Breast epithelium (tissue), 4 donors: ENCODE data around the gene NUCKS1. TPM values are rescaled to one million over a fixed set of nuclear protein-coding genes. Genes with fewer than 3 reads are reported as not detected.

Experiments
- DNase-seq, 2 donors: peaks; one replicate each; pipeline ENCODE4 v3.0.0-alpha.2; 2019; ENCODE audit warnings: low spot score in 2 of 2
- H3K27ac ChIP-seq, 2 donors: fragments of 200-600 bp; sonication (generic) in 1 of 2; one replicate each; pipeline ENCODE4 v1.5.1; 2016 to 2019; ENCODE audit warnings: mild to moderate bottlenecking in 1 of 2
- H3K27me3 ChIP-seq, 2 donors: fragments of 200-600 bp; sonication (generic) in 1 of 2; one replicate each; pipeline versions ENCODE4 v1.5.1 to v1.6.0; 2017 to 2019; ENCODE audit warnings: control low read depth in 1 of 2, mild to moderate bottlenecking in 1 of 2
- H3K36me3 ChIP-seq: fragments of 200-600 bp; one replicate; pipeline ENCODE4 v1.5.1; 2019
- H3K4me1 ChIP-seq, 2 donors: fragments of 200-600 bp; sonication (generic); one replicate each; pipeline ENCODE4 v1.5.1; 2016 to 2019; ENCODE audit warnings: control low read depth in 1 of 2
- H3K4me3 ChIP-seq, 3 donors: fragments of 200-600 bp; sonication (generic); 1 replicate in 2 of 3; 2 replicates in 1 of 3; pipeline ENCODE4 v1.5.1; 2016 to 2019; ENCODE audit warnings: mild to moderate bottlenecking in 3 of 3, moderate library complexity in 2 of 3
- H3K9me3 ChIP-seq, 2 donors: fragments of 200-600 bp; sonication (generic) in 1 of 2; one replicate each; pipeline ENCODE4 v1.5.1; 2016 to 2019; ENCODE audit warnings: control low read depth in 1 of 2
- POLR2A ChIP-seq: fragments of 450-650 bp; IDR thresholded peaks from one replicate; pipeline ENCODE4 v1.6.1; 2016; ENCODE audit warnings: antibody characterized with exemption, mild to moderate bottlenecking, moderate library complexity
- POLR2AphosphoS5 ChIP-seq, 3 donors: sonication (generic); formaldehyde crosslinking; IDR thresholded peaks; one replicate each; pipeline ENCODE4 v1.6.1; 2017; ENCODE audit warnings: antibody characterized with exemption in 3 of 3
- intact Hi-C: fragments of 100-400 bp; cut with DNase I; formaldehyde crosslinking; loops from one replicate; pipeline ENCODE4 v1.15.1; 2023; ENCODE audit warnings: low total_unique reads
- total RNA-seq, 3 donors: library from RNA; depleted of rRNA; stranded (reverse); fragments of >200 nt; gene quantifications; one replicate each; pipeline ENCODE4 v1.1.0, GENCODE V29; 2016
- TF ChIP-seq, protein P1 (sequence below), 3 donors: fragments of 450-650 bp; IDR thresholded peaks; one replicate each; pipeline ENCODE4 v1.5.1; 2016 to 2017; ENCODE audit warnings: antibody characterized with exemption in 3 of 3, mild to moderate bottlenecking in 3 of 3, moderate library complexity in 3 of 3

The NUCKS1 gene
- total RNA-seq, 3 donors from 2014 or later: 80.6 to 188 (median 86.9) TPM

DNA sequence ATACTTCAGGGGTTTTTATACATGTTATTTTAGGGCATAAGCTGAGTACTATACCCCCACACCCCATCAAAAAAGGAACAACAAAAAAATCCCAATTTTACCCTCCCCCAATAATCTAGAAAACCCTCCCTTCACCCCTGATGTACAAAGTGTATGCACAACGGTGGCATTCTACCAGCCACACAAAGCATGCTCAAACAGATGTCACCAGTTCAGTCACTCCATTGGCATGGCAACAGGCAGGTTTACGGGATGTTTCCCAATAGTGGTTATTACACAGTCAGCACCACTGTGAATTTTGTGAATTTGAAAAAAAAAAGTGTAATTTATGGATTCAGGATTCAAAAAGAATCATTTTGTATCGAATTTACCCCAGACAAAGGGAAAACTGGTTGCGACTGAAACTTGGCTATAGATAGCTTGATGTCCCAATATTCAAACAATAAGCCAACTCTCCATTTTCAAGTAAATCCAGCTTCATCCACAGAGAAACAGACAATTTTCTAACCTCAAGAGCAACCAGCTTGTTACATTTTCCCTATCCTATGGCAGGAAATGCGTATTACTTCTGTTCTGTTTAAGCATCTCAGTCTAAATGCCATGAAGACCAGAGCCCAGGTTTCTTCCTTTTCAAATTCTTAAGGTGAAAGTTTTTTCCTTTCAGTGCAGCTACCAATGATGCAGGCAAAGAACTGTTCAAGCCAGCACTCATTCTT, 35.6 kb downstream of the NUCKS1 start:
- intact Hi-C loops: no loop called here
- peak in 1 of 2 donors; percentile 48 for DNase-seq
- H3K27ac ChIP-seq: peak overlapping the region; percentile 10 to 26

DNA sequence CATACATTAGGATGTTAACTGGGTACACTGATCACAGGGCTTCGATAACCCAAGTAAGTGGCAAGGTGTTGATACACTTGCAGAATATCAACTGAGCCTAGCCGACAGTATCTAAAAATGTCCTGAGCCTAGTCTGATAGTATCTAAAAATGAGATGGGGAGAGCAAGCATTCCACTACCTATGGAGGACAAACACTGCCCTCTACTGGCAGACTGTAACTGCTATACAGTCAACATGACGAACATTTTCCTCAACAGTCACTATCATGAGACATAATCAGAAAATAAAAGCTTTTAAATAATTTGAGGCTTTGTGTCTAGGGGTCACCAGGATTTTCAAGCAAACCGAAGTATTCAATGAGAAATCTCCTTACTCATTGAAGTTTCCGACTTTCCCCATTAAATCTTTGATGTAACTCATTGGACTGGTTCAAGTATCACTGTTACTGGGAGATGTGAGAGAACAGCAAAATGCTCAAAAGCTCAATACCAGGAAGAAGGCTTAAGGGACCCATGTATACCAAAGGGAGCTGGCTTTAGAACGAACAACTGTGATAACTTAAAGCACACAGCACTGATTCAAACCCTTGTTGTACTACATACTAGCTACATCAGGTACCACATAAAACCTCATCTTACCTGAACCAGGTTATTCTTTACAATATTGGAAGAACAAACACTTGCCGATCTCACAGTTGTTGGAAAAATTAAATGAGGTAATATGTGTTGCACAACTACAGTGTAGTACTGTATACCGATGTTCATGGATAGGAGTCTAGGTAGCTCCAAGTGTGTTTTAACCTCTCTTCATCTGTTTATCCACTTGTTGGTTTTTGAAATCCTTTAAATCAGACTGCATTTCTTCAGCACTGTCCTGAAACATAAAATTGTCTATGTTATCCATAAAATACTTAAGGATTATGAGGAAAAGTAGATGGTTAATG, 38.6 kb downstream of the NUCKS1 start:
- Histone ChIP-seq H3K27ac (peak overlapping the region in 1 of 2 donors; percentile 18), H3K36me3 (no peaks in the 10 kb centered on the region), H3K4me1 (no peaks in the 10 kb centered on the region), H3K27me3 (no peaks in the 10 kb centered on the region), H3K9me3 (no peaks in the 10 kb centered on the region), H3K4me3 (no peak overlapping the region)
- DNase-seq: peak in 1 of 2 donors; percentile 56
- intact Hi-C loops: no loop called here
- TF ChIP-seq POLR2AphosphoS5 (IDR thresholded peaks at IDR 0.05): no peak
- TF ChIP-seq, protein P1, sequence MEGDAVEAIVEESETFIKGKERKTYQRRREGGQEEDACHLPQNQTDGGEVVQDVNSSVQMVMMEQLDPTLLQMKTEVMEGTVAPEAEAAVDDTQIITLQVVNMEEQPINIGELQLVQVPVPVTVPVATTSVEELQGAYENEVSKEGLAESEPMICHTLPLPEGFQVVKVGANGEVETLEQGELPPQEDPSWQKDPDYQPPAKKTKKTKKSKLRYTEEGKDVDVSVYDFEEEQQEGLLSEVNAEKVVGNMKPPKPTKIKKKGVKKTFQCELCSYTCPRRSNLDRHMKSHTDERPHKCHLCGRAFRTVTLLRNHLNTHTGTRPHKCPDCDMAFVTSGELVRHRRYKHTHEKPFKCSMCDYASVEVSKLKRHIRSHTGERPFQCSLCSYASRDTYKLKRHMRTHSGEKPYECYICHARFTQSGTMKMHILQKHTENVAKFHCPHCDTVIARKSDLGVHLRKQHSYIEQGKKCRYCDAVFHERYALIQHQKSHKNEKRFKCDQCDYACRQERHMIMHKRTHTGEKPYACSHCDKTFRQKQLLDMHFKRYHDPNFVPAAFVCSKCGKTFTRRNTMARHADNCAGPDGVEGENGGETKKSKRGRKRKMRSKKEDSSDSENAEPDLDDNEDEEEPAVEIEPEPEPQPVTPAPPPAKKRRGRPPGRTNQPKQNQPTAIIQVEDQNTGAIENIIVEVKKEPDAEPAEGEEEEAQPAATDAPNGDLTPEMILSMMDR (IDR thresholded peaks at IDR 0.05): peak; percentile 79 to 89 (median 87)
- no peak for TF ChIP-seq POLR2A

More for the DNA sequence above, 35.6 kb downstream of the NUCKS1 start:
- Histone ChIP-seq H3K9me3 (no peaks in the 10 kb centered on the region), H3K36me3 (peaks cover 9% of the 10 kb centered on the region), H3K4me1 (no peaks in the 10 kb centered on the region), H3K4me3 (no peak overlapping the region), H3K27me3 (no peaks in the 10 kb centered on the region)
- TF ChIP-seq, protein P1 (IDR thresholded peaks at IDR 0.05): no peak
- no peak for TF ChIP-seq POLR2A
- no peak for TF ChIP-seq POLR2AphosphoS5 (IDR thresholded peaks at IDR 0.05)

DNA sequence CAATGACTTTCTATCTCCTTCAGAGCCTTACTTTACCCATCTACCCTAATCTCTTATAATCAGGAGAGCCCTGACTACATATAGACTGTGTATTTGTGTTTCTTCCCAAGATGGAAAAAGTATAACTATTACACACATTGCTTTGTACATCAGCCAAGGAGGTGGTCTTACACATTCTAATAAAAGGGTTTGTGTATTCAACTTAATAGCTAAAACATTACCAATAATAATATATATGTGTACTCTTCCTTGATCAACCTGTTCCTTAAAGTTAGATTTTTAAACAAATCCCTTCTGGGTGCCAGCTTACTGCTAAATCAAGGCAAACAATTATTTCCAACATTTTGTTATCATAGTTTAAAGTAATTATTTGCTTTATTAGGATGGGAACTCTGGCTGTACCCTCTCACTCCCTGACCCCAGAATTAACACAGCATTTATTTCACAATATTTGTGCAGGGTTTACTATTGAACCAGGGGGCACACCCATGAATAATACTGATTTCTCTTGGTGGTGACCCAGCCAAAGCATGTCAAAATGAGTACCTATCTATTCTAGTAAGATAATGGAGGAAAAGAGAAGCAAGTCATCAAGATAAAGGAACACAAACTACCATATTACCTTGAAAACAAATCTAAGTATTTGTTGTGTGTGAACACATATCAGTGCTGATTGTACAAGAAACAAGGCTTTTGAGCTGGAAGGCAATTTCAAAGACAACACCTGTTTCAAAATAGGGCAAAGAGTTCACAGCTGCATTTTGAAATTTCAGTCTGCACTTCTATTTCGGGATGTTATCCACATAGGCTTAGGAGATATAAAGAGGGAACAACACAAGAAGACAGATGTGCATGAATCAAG, 39.5 kb downstream of the NUCKS1 start:
- TF ChIP-seq, protein P1 (IDR thresholded peaks at IDR 0.05): no peak
- TF ChIP-seq POLR2A: no peak
- no peak for TF ChIP-seq POLR2AphosphoS5 (IDR thresholded peaks at IDR 0.05)
- Histone ChIP-seq H3K4me1 (no peaks in the 10 kb centered on the region), H3K36me3 (no peaks in the 10 kb centered on the region), H3K27me3 (no peaks in the 10 kb centered on the region), H3K4me3 (no peak overlapping the region), H3K27ac (no peak overlapping the region), H3K9me3 (no peaks in the 10 kb centered on the region)
- DNase-seq: no peak
- intact Hi-C loops: no loop called here

DNA sequence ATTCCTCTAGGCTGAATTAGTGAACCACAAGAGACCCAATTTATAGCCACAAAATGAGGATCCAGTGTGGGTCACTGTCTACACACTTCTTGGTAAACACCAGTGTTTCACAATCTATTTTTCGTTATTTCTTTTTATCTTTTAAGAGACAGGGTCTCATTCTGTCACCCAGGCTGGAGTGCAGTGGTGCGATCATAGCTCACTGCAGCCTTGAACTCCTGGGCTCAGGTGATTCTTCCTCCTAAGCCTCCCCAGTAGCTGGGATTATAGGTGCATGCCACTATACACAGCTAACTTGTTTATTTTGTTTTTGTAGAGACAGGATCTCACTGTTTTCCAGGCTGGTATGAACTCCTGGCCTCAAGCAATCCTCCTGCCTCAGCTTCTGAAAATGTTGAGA, 40.3 kb downstream of the NUCKS1 start:
- no peak for DNase-seq
- Histone ChIP-seq H3K36me3 (no peaks in the 10 kb centered on the region), H3K27ac (no peak overlapping the region), H3K4me3 (no peak overlapping the region), H3K9me3 (no peaks in the 10 kb centered on the region), H3K27me3 (no peaks in the 10 kb centered on the region), H3K4me1 (no peaks in the 10 kb centered on the region)
- intact Hi-C loops: no loop called here
- TF ChIP-seq POLR2AphosphoS5 (IDR thresholded peaks at IDR 0.05): no peak
- TF ChIP-seq POLR2A: no peak
- TF ChIP-seq, protein P1 (IDR thresholded peaks at IDR 0.05): no peak
